OCI-LY3 (cell line): ENCODE results near the gene ASTE1.

Experiments used
- H2AFZ ChIP-seq: fragments of 200-600, 300-600 bp; shearing (Covaris generic); 2 replicates; pipeline ENCODE4 v1.6.0; 2014; ENCODE audit warnings: antibody characterized with exemption, low read depth, low read length
- H3K27ac ChIP-seq: fragments of 200-600, 300-600 bp; sonication (generic); 2 replicates; pipeline ENCODE4 v1.5.1; 2014; ENCODE audit warnings: mild to moderate bottlenecking, low read length, moderate library complexity, mixed read lengths
- H3K27me3 ChIP-seq: fragments of 200-600, 300-600 bp; sonication (generic); 2 replicates; pipeline ENCODE4 v1.6.1; 2014; ENCODE audit warnings: low read depth, low read length, mixed read lengths
- H3K36me3 ChIP-seq: fragments of 200-600, 300-600 bp; sonication (generic); replicated peaks from 2 replicates; pipeline ENCODE3; 2014; ENCODE audit warnings: low read depth, low read length, mixed read lengths
- H3K4me1 ChIP-seq: fragments of 300-600, 200-600 bp; sonication (generic); 2 replicates; pipeline ENCODE4 v1.6.1; 2014; ENCODE audit warnings: low read length, mixed read lengths
- H3K4me2 ChIP-seq: fragments of 200-600, 300-600 bp; sonication (generic); 2 replicates; pipeline ENCODE4 v1.6.1; 2014; ENCODE audit warnings: low read length, mixed read lengths
- H3K4me3 ChIP-seq: fragments of 300-600, 200-600 bp; sonication (generic); 2 replicates; pipeline ENCODE4 v1.5.1; 2014; ENCODE audit warnings: antibody characterized with exemption, mild to moderate bottlenecking, low read length, moderate library complexity
- H3K79me2 ChIP-seq: fragments of 300-600, 200-600 bp; shearing (Covaris generic); 2 replicates; pipeline ENCODE4 v1.6.1; 2014; ENCODE audit warnings: mild to moderate bottlenecking, low read length, mixed read lengths
- H3K9ac ChIP-seq: fragments of 300-600, 200-600 bp; shearing (Covaris generic); 2 replicates; pipeline ENCODE4 v1.6.0; 2014; ENCODE audit warnings: mild to moderate bottlenecking, low read length, moderate library complexity
- H3K9me3 ChIP-seq: fragments of 200-600, 300-600 bp; shearing (Covaris generic); 2 replicates; pipeline ENCODE4 v1.6.1; 2014; ENCODE audit warnings: low read length, mixed read lengths; ENCODE audit not compliant: insufficient read depth
- H4K20me1 ChIP-seq: fragments of 200-600, 300-600 bp; sonication (generic); 2 replicates; pipeline ENCODE4 v1.6.1; 2016; ENCODE audit warnings: low read length, mixed read lengths; ENCODE audit not compliant: insufficient read depth
- CTCF ChIP-seq: fragments of 200-600, 300-600 bp; sonication (generic); IDR thresholded peaks from 2 replicates; pipeline ENCODE4 v1.5.1; 2014; ENCODE audit warnings: antibody characterized with exemption, low read length, low read depth
- EZH2phosphoT487 ChIP-seq: fragments of 200-600 bp; shearing (Covaris generic); IDR thresholded peaks from 2 replicates; pipeline ENCODE4 v1.6.1; 2018; ENCODE audit warnings: antibody characterized with exemption, mixed run types, low read depth

Gene ASTE1

GRCh38 chr3:131026321-131027151 lies at the start of gene ASTE1, which contains the start of gene NEK11:
TSS of gene ASTE1 (minus strand) at chr3:131026825. CDS start at chr3:131025306, 1,519 bp downstream.
TSS of gene NEK11 (plus strand) at chr3:131026877. CDS start at chr3:131029709, 2,832 bp downstream.
- Histone ChIP-seq H3K4me1 (peaks cover 17% of the 10 kb centered on the region), H3K9ac (peak within 1 kb of the TSS; percentile 82), H3K27me3 (no peaks in the 10 kb centered on the region), H3K9me3 (no peaks in the 10 kb centered on the region), H3K4me3 (peak within 1 kb of the TSS; percentile 93), H3K36me3 (peaks cover 3% of the 10 kb centered on the region), H2AFZ (peak within 1 kb of the TSS; percentile 97), H4K20me1 (no peaks in the 10 kb centered on the region), H3K27ac (peak within 1 kb of the TSS; percentile 48), H3K79me2 (no peaks in the 10 kb centered on the region), H3K4me2 (peak within 1 kb of the TSS; percentile 92)
- TF ChIP-seq EZH2phosphoT487: no peak
- no peak for TF ChIP-seq CTCF

- Histone ChIP-seq H3K36me3 (no peaks in the 10 kb centered on the region), H3K9ac (no peak overlapping the region), H3K4me3 (no peak overlapping the region), H2AFZ (no peak overlapping the region; the same call in 1 of the 2 replicates), H3K79me2 (no peaks in the 10 kb centered on the region), H3K4me2 (0 out of 2 replicates have a peak overlapping the region, but pooled peaks have one; percentile 5), H3K4me1 (peaks cover 5% of the 10 kb centered on the region), H3K27me3 (no peaks in the 10 kb centered on the region), H4K20me1 (no peaks in the 10 kb centered on the region), H3K27ac (no peak overlapping the region), H3K9me3 (no peaks in the 10 kb centered on the region)
- TF ChIP-seq CTCF (no peak), EZH2phosphoT487 (no peak)
These were observed 49.2 kb upstream of the ASTE1 start for GRCh38 chr3:131075632-131076328.

- no peak overlapping the region for H2AFZ ChIP-seq
- no peak overlapping the region for H3K27ac ChIP-seq
- TF ChIP-seq CTCF: no peak
- no peak for TF ChIP-seq EZH2phosphoT487
- no peaks in the 10 kb centered on the region for H3K79me2 ChIP-seq
- H3K9ac ChIP-seq: no peak overlapping the region
- H3K4me3 ChIP-seq: no peak overlapping the region
- H3K4me1 ChIP-seq: peaks cover 15% of the 10 kb centered on the region
- H3K27me3 ChIP-seq: 0 out of 2 replicates have a peak, but pooled peaks cover 3% of the 10 kb centered on the region
- H3K4me2 ChIP-seq: no peak overlapping the region
- no peaks in the 10 kb centered on the region for H3K9me3 ChIP-seq
- no peaks in the 10 kb centered on the region for H4K20me1 ChIP-seq
- no peaks in the 10 kb centered on the region for H3K36me3 ChIP-seq
These were observed 46.2 kb upstream of the ASTE1 start for GRCh38 chr3:131072845-131073244.

GRCh38 chr3:131072099-131072559 lies 45.5 kb upstream of the ASTE1 start:
- no peaks in the 10 kb centered on the region for H3K36me3 ChIP-seq
- H3K27ac ChIP-seq: no peak overlapping the region
- H2AFZ ChIP-seq: no peak overlapping the region
- H3K4me2 ChIP-seq: no peak overlapping the region
- no peak overlapping the region for H3K9ac ChIP-seq
- no peaks in the 10 kb centered on the region for H4K20me1 ChIP-seq
- H3K4me1 ChIP-seq: peaks cover 22% of the 10 kb centered on the region
- no peaks in the 10 kb centered on the region for H3K9me3 ChIP-seq
- no peaks in the 10 kb centered on the region for H3K79me2 ChIP-seq
- H3K4me3 ChIP-seq: no peak overlapping the region
- 0 out of 2 replicates have a peak, but pooled peaks cover 5% of the 10 kb centered on the region for H3K27me3 ChIP-seq
- TF ChIP-seq EZH2phosphoT487: no peak
- no peak for TF ChIP-seq CTCF
